ENCODE measurements around the gene LRRC74B.

DNA sequence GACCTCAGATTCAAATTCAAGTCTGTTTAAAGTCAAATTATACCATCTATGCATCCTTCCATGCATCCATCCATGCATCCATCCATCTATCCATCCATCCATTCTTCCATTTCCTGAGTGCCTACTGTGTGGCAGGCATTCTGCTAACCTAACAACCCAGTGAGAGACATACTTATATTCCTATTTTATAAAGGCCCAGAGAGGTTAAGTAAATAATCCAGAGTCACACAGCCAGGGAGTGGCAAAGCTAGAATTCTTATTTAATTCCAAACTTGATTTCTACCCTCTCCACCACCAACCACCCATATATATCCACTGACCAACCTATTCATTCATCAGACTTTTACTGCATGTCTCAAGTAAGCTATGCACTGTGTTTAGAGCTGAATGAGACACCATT, 53.8 kb downstream of the LRRC74B start:
- TF ChIP-seq, protein P1, sequence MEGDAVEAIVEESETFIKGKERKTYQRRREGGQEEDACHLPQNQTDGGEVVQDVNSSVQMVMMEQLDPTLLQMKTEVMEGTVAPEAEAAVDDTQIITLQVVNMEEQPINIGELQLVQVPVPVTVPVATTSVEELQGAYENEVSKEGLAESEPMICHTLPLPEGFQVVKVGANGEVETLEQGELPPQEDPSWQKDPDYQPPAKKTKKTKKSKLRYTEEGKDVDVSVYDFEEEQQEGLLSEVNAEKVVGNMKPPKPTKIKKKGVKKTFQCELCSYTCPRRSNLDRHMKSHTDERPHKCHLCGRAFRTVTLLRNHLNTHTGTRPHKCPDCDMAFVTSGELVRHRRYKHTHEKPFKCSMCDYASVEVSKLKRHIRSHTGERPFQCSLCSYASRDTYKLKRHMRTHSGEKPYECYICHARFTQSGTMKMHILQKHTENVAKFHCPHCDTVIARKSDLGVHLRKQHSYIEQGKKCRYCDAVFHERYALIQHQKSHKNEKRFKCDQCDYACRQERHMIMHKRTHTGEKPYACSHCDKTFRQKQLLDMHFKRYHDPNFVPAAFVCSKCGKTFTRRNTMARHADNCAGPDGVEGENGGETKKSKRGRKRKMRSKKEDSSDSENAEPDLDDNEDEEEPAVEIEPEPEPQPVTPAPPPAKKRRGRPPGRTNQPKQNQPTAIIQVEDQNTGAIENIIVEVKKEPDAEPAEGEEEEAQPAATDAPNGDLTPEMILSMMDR (conservative IDR thresholded peaks at IDR 0.05; ENCODE audit: low read depth, low read length): no peak
- TF ChIP-seq RFX5 (IDR thresholded peaks at IDR 0.05; ENCODE audit: low read depth, low read length): no peak
- no peak for TF ChIP-seq MXI1 (IDR thresholded peaks at IDR 0.05; ENCODE audit: borderline replicate concordance, low read depth, low read length)
- no peak for TF ChIP-seq POLR2A (IDR thresholded peaks at IDR 0.05; ENCODE audit: low read depth, low read length)
- TF ChIP-seq RCOR1 (IDR thresholded peaks at IDR 0.05; ENCODE audit: insufficient replicate concordance, low read length): no peak
- no peak for TF ChIP-seq MAFK (IDR thresholded peaks at IDR 0.05; ENCODE audit: low read depth, low read length)
- TF ChIP-seq, protein P2, sequence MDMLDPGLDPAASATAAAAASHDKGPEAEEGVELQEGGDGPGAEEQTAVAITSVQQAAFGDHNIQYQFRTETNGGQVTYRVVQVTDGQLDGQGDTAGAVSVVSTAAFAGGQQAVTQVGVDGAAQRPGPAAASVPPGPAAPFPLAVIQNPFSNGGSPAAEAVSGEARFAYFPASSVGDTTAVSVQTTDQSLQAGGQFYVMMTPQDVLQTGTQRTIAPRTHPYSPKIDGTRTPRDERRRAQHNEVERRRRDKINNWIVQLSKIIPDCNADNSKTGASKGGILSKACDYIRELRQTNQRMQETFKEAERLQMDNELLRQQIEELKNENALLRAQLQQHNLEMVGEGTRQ (IDR thresholded peaks at IDR 0.05; ENCODE audit: low read depth, low read length): no peak
- TF ChIP-seq, protein P3, sequence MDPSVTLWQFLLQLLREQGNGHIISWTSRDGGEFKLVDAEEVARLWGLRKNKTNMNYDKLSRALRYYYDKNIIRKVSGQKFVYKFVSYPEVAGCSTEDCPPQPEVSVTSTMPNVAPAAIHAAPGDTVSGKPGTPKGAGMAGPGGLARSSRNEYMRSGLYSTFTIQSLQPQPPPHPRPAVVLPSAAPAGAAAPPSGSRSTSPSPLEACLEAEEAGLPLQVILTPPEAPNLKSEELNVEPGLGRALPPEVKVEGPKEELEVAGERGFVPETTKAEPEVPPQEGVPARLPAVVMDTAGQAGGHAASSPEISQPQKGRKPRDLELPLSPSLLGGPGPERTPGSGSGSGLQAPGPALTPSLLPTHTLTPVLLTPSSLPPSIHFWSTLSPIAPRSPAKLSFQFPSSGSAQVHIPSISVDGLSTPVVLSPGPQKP (IDR thresholded peaks at IDR 0.05; ENCODE audit: borderline replicate concordance, low read depth, low read length): no peak
- no peak for TF ChIP-seq BHLHE40 (IDR thresholded peaks at IDR 0.05; ENCODE audit: low read depth, low read length)
- TF ChIP-seq MAZ (IDR thresholded peaks at IDR 0.05; ENCODE audit: borderline replicate concordance, low read depth, low read length): no peak

Data from IMR-90 (cell line).